Dedifferentiated amniotic fluid mesenchymal stem cell (primary cell): ENCODE measurements around the gene PTPRD.

Source experiments
- DNase-seq: peaks from one replicate; pipeline ENCODE4 v3.0.0-alpha.2; 2016; ENCODE audit errors: extremely low spot score

PTPRD gene

GRCh38 chr9:8684978-8685708, 1927.7 kb downstream of the PTPRD start:
- no peak for DNase-seq

DNA sequence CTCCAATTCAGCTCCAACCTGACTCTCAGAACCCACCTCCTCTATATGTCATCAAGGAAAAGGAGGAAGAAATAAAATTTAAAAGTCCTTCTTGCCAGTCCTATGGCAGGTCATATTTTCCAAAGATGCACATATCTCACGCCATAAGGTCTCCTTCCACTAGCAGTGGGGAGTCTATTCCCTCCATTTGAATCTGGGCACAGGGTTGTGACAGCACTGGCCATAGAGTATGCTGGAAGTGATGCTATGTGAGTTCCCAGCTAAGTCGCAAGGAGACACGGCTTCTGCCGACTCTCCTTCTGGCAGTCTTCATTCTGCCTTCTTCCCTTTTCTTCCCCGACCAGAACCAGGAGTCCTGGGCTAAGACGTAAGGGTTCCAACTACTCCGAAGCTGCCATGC, 1929.3 kb downstream of the PTPRD start:
- DNase-seq, result no peak

- DNase-seq, result no peak
Measured at GRCh38 chr9:8680658-8681057, 1932.1 kb downstream of the PTPRD start.

- DNase-seq, result no peak
Measured at GRCh38 chr9:8680157-8680556, 1932.6 kb downstream of the PTPRD start.

- DNase-seq, result no peak
Measured at GRCh38 chr9:8679371-8679822, 1933.4 kb downstream of the PTPRD start.

DNA sequence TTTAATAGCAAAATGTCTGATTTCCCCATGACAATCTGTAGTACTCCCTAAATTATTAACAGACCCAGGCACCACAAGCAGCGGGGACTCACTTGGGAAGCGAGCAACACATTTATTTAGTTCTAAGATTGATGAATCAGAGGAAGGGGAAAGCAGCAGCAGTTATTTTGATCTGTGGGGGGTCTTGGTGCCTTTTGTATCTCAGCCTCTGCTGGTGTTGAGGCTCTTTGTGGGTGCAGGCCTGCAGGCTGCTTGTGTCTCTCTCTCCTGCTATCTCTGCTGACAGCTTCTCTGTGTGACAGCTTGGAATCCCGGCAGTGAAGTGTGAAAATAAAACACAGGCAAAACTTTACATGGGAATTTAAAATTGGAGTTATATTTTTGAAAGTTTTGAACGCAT, 1935.1 kb downstream of the PTPRD start:
- DNase-seq, result no peak

DNA sequence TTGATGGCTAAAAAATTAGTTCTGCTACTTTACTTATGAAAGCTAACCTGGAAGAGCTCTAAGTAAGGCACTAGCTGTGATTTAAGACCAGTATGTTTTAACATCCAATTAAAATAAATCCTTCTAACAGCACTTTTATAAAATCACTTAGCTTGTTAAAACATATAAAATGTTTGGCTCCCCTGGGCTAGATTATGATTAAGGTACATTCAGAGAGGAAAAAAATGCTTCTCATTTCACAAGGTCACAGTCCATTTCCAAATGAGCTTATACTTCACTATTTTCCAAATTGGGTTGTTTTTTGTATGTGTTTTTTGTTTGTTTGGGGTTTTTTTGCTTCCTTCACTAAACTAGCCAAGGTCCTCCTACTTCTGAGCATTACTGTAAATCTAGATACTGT, 1938.3 kb downstream of the PTPRD start:
- no peak for DNase-seq

DNA sequence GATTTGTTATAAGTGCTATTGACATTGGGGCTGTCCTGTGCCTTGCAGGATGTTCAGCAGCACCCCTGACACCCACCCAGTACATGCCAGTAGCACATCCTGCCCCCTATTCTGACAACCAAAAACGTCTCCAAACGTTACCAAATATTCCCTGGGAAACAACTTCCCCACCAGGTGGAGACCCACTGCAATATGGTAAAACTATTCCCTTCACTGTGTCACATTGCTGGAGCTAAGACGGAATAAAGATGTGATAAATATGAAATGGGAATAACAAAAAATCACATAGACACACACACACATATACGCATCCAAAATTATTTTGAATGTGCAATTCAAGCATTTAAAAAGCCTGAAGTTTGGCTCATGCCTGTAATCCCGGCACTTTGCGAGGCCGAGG, 1939.0 kb downstream of the PTPRD start:
- no peak for DNase-seq

GRCh38 chr9:8670751-8671150, 1942.1 kb downstream of the PTPRD start:
- DNase-seq, result no peak

DNA sequence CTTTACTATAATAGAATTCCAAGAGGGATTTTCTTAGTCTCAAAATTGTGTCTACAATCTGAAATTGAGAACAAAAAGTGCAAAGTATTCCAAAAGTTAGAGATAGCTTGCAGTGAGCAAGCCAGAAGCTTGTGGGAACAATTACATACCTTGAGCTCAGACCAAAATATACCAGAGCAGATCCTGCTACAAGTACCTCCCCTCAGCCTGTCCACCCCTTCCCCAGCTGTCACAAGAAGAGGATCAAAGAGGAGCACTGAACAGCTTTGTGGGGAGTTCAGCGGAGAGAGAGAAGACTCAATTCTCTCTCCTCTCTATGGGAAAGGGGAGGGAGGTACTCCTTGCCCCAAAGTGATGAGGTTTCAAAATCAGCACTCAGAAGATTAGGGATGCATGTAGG, 1944.1 kb downstream of the PTPRD start:
- no peak for DNase-seq

- DNase-seq, result no peak
Measured at GRCh38 chr9:8668231-8668630, 1944.6 kb downstream of the PTPRD start.

DNA sequence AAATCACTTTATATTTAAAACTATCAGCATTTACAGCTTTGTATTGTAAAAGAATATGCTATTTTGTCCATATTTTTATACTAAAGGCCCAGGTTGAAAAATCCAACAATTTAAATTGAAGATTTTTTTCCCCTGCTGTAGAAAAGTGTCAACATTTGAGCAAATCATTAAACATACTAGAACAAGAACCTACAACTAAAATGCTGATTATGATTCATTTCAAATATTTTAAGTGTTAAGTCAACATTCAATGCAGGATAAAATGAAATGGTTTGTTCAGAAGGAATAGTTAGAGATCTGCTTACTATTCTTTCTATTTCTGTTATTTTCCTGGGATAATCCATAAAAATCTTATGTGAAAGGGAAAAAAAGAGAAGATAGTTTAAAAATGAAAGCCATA, 1946.7 kb downstream of the PTPRD start:
- DNase-seq, result no peak

DNA sequence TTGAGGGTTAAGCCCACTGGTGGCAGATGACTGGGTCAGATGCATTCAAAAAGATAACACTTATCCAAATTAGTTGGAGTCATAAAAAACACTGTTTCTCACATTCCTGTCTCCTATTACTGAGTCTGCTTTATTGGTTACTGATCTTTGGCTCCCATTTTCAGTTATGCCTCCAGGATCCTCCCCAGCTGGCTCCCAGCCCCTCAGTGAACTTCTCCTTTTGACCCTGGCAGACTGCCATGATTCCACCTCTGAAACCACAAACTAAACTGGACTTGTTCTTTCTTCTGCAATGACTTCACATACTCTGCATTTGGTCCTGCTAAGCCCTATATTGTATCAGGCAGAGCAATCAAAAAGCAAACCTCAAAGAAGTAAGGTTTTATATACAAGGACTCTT, 1952.4 kb downstream of the PTPRD start:
- no peak for DNase-seq

GRCh38 chr9:8659108-8659507, 1953.7 kb downstream of the PTPRD start:
- DNase-seq, result no peak

- no peak for DNase-seq
Measured at GRCh38 chr9:8655071-8655470, 1957.7 kb downstream of the PTPRD start.

DNA sequence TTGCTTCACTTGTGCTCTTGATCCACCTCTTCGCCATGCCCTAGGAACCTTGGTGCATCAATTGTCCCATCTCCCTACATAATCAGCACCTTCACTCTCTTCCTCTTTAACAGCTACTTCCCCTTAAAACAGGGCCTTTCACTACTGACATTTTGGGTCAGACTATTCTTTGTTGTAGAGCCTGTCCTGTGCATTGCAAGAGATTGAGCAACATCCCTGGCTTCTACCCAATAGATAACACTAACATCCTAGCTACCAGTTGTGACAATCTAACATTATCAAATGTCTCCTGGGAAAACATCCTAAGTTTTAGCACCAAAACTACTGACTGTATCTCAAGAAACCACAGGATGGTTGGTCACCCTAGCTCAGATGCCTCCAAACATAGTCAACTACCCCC, 1958.9 kb downstream of the PTPRD start:
- no peak for DNase-seq

DNA sequence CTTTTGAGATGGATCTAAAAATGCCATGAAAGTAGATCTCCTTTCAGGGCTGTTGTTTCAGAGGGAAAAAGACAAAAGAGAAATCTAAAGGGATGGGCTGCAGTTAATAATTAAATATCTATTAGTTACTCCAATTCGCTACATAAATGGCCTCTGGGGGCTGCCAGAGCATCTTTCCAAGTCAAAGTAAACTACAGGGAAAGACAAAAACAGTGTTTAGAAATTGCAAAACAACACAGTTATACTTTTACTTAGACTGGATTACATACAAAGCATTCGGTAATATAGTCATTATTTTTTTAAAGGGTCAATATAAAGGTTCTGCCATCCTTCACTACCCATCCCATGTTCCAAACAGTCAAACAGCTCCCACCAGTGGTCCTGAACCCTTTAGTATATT, 1959.7 kb downstream of the PTPRD start:
- no peak for DNase-seq

DNA sequence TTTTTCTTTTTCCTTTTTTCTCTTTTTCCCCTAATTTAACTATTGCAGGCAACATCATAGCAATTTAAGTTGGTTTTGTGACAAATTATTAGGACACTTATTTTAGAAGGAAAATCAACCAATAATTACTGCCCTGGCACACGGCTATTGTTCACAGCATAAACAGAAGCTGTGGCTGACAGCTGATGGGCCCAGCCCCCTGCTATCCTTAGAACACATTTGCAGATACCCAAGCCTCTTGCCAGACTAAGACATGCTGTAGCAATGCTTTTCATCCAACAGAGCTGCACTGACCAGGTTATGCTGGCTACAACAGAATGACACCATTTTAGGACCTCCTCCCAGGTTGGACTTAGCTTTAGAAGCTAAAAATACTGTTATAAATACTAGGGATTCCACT, 1960.5 kb downstream of the PTPRD start:
- DNase-seq, result no peak

GRCh38 chr9:8651846-8652215, 1961.0 kb downstream of the PTPRD start:
- DNase-seq, result no peak

DNA sequence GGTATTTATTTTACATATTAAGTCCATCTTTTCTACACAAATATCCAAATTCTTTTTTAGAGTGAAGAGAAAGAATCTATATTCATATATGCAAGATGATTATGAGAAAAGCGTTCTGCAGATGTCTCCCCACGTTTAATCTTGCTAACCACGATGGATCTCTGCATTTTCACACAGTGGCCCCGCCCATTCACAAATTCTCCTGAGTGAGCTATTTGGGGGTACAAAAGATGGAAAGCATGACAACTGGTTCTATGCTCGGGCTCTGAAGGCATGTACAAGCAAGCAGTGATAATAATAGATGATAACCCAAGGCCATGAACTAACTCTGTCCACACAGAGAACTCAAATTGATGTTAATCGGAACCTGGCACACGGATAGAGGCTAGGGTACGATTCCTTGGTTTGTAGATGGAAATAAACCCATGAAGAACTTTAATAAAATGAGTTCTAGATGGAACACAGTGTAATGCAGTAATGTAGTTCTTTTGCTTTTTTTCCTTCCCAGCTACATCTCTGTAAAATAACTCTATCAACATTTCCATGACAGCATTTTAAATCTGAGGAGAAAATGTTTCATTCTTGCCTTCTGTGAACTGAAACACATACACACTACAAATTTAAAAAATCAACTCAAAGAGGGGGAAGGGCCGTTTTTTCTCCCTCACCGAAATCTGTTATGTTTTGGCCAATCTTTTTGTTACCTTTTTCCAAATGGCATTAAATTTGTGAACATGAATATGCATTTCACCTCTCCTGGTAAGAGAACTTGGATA, 1961.5 kb downstream of the PTPRD start:
- DNase-seq, result no peak

DNA sequence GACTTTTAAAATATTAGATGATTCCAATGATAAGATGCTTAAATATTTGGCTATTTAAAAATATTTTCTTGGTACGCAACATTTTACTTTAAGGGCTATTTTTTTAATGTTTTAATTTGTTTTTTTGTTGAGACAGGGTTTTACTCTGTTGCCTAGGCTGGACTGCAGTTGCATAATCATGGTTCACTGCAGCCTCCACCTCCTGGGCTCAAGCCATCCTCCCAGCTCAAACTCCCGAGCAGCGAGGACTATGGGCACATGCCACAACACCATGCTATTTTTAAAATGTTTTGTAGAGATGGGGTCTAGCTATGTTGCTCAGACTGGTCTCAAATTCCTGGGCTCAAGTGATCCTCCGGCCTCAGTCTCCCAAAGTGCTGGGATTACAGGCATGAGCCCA, 1963.0 kb downstream of the PTPRD start:
- no peak for DNase-seq

DNA sequence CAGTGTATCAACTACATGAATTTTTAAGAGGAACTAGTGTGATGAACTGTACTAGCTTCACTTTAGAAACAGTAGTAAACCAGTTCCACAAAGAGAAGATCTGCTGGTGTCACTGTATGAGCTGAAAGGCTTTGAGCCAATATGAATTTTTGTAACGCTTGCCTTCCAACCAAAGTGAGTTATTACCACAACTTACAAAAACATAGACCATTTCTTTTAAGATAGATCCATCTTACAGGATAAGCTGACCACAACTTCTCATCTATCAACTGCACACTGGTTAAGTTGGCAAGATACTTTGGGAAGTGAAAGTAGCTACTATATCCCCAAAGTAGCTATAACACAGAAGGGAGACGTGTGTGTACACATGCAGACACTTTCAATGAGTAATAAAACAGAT, 1963.6 kb downstream of the PTPRD start:
- no peak for DNase-seq

DNA sequence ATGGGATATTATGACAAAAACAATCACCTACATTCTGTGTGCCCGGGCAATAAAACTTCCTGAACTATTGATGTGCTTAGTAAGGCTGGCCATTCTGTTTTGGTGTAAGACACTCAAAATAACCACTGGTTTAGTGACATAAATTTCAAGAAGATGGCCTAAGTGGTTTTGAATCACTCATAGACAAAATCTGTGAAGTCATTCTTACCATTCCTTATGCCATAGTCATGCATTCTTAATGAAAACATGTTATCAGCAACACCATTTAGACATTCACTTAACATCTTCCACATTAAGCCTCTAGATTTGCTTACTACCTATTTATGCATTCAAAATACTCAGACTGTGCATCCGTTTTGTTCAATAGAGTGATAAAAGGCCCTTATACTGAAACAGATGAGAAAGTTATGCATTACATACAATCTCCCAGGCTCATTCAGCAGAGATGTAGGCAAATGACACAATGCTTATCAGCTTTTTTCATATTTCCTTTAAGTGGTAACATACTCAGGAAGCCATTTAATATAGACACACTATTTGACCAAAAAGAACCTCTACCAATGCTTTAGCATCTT, 1964.4 kb downstream of the PTPRD start:
- DNase-seq, result no peak
